GM18909 (cell line): Measurements from ENCODE around the gene SLC27A4.

Experiments used
- ATAC-seq: cut with Tn5 transposase; IDR thresholded peaks from one replicate; pipeline ENCODE4 v1.9.1; 2021; ENCODE audit warnings: mild to moderate bottlenecking; ENCODE audit not compliant: unreplicated experiment, poor library complexity

SLC27A4 gene

DNA sequence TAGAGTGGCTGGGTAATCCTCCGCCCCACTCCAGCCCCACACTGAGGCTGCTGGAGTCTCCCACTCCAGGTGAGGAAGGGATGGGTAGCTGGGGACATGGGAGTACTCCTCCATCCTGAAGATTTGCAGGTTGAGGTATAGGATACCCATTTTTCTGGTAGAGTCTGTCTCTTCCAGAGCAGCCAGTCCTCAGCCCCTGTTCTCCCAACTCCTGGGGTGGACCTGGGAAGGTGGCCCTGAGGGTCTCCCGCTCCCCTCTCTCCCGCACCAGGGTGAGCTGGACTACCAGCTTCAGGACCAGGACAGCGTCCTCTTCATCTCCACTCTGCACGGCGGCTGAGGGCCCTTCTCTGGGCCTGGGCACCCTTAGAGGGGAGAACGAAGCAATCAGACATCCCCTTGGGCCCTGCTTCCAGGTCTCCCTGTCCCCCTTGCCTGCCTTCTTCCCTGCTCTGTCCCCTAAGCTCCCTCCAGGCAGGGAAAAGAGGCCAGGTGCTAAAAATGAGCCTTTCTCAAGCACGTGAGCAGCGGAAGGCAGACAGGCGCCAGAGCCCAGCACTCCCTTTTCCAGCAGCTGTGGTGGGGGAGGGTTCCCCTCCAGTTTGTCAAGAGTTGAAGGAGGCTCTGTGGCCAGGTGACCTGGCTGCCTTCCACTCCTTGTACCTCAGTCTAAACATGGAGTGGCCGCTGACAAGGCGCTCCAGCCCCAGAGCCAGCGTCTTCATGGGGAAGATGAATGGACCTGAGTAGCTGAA lies 49.2 kb downstream of the SLC27A4 start:
- no peak for ATAC-seq

DNA sequence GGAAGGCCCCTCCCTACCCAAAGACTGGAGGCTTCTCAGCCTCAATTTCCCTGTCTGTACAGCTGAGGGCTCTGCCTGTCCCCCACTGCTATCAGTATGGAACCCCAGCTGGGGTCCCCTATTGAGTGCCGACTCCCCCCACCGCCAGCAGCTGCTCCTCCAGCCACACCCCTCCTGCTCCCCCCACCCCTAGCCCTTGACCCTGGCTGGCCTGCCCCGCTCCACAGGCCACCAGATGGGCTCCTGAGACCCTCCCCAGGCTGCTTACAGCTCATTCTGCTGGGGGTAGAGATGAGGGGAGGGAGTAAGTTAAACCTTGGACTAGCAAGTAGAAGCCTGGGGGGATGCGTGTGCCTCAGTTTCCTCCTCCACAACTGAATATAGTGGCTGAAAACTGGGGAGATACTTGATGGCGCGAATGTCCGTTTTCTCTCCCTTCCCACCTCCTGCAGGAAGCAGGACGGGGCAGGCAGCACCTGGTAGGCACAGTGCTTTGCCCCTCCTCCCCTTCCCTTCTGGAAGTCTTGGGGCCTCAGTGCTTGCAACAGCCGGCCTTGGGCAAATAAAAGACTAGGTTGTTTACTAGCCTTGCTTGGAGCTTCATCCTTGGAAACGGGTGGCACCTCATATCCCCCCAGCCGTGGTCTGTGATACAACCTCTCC lies 50.0 kb downstream of the SLC27A4 start:
- no peak for ATAC-seq

DNA sequence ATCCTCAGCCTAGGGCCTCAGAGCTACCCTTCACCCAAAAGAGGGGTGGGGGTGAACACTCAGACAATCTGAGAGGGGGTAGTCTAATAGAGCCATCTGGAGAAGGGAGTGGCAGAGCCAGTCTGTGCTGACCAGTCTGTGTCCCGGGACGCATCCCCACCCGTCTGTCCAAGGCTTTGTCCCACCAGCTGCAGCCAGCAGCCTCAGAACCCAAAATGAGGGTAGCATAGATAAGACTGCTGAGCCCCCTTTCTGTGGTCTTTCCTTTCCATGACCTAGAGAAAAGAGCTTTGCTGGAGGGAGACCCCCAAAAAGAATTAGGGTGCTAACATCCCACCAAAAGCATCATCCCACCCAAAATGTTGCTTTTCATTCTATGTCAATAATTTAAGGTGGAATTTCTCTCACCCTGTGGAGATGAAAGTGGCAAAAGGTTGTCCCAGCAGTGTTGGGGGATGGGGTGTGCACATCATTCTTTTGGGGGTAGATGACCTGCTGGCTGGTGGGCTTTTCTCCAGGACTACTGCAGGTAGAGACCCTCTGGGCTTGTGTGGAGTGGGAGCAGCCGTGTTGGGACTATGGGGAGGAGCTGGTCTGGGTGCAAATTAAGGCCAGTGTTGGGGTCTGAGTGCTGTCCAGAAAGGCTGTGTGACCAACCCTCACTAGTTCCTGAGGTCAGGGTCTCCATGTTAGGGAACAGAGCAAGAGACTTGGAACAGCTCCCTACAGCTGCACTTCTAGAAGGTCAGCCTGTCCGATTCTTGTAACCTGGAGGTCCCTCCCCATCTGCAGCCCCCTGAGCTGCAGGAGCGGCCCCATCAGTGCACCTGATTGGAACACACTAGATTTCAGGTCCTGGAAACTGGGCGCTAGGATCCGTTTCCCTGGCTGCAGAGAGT lies 50.7 kb downstream of the SLC27A4 start:
- ATAC-seq: no peak

DNA sequence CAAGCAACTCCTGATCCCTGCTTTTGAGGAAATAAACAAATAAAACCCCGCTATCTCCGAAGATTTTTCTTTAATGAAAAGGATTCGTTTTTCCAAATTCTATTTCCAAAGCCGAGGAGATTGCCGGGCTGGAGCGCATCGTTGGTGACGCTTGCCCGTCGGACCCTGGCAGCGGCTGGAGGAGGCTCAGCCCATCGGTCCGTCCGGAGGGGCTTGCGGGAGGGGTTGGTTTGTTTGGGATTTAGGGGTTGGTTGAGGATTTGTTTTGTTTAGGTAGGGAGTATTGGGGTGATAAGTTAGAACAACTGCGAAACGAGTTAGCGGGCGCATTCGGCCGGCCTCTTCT lies 51.6 kb downstream of the SLC27A4 start:
- ATAC-seq: no peak

DNA sequence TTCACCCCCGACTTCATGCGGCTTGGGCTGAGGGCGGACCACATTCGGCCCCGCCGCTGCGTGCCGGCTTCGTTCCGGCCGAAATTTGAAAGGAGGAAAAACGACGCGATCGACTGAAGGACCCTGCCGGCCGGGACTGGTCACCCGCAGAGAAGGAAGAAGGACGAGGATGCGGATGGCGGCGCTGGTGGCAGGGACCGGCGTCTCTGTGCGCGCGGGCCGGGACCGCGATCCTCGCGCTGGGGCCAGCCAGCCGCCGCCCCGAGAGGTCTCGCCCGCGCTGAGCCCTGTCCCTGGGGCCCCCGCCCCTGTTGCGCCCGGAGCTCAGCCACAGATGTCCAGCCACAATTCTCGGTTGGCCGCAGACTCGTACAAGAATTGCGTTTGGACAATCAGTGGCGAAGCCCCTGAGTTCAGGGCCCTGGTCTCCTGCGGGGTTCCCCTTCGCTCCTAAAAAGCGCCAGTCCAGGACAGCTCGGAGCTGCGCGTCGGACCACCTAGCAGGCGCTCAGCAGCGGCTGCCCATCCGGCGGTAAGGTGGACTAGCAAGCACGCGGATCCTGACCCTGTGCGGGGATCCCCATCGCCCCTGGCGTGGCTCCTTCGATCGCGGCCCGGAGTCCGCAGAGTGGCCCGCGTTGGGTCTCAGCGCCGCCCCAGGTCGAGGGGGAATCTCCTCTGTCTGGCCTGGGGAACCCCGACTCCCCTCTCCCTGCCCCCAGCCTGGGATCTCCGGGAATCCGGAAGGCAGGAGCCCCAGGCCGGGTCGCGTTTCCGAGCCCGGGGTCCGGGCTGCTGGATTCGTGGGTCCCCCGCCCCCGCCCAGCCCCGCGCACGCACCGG lies 52.2 kb downstream of the SLC27A4 start:
- ATAC-seq: no peak

- no peak for ATAC-seq
Measured at GRCh38 chr9:128393145-128393775, 52.9 kb downstream of the SLC27A4 start.

- ATAC-seq: no peak
Measured at GRCh38 chr9:128393970-128394369, 53.6 kb downstream of the SLC27A4 start.

DNA sequence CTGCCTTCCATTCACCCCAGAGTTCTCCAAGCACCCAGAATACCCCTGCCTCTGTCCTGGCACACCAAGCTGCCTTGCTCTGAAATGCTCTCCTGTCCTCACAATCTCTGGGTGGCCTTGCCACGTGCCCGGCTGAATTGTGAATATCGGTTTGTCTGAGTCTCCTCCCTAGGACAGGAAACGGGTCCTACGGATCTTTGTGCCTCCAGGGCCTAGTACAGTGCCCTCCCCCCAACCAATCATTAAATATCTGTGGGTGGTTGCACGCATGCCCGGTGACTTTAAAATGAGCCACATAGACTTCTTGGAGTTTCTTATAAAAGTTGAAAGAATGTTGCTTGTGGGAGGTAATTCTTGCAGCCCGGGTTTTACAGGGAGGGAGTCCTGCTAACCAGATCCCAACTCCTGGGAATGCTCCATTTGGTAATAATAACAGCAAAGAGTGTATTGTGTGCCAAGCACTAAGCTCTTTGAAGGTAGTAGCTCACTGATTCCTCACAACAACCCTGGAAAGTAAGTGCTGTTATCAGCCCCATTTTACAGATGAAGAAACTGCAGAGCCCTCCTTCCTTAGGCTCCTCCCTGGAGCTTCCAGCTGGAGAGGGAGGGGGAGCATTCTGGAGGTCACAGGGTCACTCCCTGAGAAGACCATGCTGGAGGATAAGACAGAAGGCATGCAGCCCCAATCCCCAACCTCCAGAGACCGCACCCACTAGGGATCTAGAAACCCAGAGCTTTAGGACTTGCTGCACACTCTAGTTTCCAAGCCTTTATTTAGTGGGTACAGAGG lies 54.2 kb downstream of the SLC27A4 start:
- ATAC-seq: no peak

DNA sequence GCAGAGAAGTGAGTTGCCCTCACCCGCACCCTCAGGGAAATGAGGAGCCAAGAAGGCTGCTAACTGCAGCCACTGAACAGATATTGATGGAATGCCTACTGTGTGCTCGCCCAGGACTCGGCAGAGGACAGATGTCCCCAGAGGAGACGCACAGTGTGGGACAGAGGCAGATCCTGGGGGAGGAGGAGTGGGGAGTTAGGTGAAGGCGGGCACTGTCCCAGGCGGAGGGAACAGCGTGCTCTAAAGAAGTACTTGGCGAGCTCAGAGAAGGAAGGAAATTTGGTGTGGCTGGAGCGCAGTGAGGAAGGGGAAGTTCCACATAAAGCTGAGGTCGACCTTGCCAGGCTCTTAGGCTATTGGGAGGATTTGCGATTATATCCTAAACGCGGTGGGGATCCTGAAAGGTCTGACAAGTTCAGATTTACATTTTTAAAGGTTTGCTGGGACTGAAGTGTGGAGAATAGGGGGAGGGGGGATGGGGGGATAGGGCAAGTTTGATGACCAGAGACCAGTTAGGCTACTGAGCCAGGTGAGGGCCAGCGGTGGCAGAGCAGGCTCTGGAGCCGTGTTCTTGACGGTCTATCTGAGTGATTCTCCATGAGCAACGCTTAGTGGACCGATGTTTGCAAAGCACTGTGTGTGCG lies 56.8 kb downstream of the SLC27A4 start:
- no peak for ATAC-seq

GRCh38 chr9:128397831-128398230 lies 57.5 kb downstream of the SLC27A4 start:
- ATAC-seq: no peak

DNA sequence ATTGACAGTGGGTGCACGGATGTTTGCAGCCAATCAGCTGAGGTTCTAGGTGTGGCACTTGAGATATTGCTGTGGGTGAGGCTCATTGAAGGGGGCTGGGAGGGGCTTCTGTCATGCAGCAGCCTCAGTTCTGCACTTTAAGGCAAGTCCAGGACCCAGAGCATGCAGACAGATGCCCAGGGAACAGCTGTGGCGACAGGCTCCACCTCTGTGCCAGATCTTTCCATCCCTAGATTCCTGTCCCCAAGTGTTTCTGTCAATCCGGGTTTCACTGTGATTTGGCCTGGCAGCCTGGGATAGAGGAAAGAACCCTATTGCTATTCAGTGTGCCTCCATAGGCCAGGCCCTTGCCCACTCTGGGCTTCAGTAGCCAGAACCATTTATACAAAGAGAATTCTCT lies 59.5 kb downstream of the SLC27A4 start:
- no peak for ATAC-seq

DNA sequence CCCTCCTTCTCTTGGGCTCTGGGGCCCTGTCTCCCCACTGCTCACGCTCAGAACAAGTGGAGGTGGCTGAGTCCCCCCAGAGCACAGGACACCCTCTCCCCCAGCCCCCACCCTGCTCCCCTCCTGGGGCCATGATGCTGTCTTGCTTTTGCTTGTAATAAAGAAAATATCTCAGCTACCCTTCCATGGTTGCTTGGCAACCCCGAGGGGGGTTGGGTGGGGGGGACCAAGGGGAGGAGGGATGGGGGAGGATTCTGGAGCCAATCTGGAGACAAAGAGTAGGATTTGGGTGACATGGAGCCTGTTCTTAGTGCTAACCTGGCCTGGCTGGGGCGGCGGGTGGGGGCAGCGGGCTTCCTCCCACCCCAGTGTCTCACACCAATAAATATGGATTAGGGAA lies 64.2 kb downstream of the SLC27A4 start:
- no peak for ATAC-seq

GRCh38 chr9:128405077-128405779 lies 64.9 kb downstream of the SLC27A4 start:
- no peak for ATAC-seq

- no peak for ATAC-seq
Measured at GRCh38 chr9:128405780-128406171, 65.4 kb downstream of the SLC27A4 start.

DNA sequence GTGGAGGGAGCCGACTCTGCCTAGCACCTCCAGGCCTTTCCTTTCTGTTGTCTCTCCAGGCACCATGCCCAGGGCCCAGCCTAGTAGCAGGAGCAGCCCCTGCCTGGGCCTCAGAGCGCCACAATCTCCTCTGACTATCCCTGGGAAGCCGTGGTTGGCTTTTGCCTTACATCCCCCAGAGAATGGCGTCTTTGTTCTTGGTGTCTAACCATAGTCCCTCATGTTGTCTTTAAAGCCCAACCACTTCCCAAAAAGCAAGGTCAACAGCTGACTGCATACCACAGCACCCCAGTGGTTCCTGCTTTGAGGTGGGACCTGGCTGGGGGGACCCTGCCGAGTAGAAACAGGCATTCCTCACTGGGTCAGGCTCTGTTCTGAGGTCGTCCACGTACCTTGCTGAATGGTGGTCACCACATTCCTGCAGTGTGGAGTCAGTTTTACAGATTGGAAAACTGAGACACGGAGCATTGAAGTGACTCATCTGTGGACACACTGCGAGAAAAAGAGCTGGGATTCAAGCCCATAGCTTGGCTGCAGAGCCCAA lies 66.6 kb downstream of the SLC27A4 start:
- ATAC-seq: no peak

DNA sequence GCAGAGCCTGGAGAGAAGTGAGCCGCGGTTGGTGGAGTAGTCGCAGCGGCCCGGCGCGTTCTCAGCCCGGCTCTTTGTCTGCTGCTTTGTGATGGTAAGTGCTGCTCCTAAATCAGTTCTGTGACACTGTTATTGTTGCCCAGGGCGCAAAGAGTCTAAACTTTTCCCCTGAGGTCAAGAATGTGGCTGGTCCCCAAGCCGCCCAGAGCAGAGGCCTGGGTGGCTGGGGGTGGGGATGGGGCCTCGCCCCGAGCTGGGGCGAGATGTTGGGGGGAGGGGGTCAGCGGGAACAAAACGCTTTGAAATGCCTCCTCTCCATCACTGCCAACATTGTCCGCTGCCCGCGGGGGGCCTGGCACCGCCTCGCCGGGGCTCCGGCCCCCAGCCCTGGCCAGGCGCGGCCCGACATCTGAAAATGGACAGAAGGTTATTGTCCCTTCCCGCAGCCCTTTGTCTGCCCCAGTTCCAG lies 68.7 kb downstream of the SLC27A4 start:
- no peak for ATAC-seq

DNA sequence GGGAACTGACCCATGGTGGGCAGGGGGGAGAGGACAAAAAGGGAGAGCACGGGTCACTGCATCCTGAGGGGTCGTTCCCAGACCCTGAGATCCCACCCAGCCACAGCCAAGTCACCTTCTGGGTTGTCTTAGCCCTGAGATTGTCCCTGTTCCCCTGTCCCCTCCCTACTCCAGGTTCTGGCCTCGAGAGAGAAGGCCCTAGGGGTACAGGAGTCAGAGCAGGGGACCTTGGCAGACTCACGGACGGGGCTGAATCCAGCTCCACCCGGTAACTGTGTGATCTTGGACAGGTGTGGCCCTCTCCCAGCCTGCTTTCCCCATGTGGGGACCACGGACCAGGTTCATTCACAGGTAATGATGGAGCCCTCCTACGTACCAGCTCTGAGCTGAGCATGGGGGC lies 69.1 kb downstream of the SLC27A4 start:
- no peak for ATAC-seq

DNA sequence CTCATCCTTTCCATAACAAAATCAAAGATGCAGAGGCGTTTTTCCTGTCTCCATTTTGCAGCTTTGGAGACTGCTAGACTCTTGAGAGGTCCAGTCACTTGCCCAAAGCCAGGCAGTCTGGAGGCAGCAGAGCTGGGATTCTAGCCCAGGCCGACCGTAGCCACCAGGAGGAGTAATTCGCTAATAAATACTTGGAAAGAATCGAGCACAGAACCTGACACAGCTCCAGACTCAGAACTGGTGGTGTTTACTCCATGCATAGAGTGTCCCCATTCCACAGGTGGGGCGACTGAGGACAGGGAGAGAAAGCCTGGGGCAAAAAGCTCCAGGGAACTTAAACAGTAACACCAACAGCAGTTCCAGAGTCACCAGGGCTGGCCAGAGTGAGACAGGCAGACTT lies 69.7 kb downstream of the SLC27A4 start:
- ATAC-seq: no peak
